Brain microvascular endothelial cell (primary cell): Measurements from ENCODE around the gene PRR22.

Experiments used
- DNase-seq: peaks from one replicate; pipeline ENCODE4 v3.0.0-alpha.2; 2020
- H3K27ac ChIP-seq: fragments of 250-450 bp; sonication (Bioruptor Pico); 2 replicates; pipeline ENCODE4 v1.5.1; 2020; ENCODE audit warnings: mild to moderate bottlenecking, moderate library complexity
- H3K27me3 ChIP-seq: fragments of 250-450 bp; sonication (Bioruptor Pico); replicated peaks from 2 replicates; pipeline ENCODE4 v1.5.1; 2020; ENCODE audit warnings: mild to moderate bottlenecking
- H3K36me3 ChIP-seq: fragments of 250-450 bp; sonication (Bioruptor Pico); replicated peaks from 2 replicates; pipeline ENCODE4 v1.5.1; 2020; ENCODE audit warnings: mild to moderate bottlenecking
- H3K4me3 ChIP-seq: 2 replicates; pipeline ENCODE4 v1.5.1; 2011; ENCODE audit warnings: low read depth, mild to moderate bottlenecking, control low read depth, low read length, moderate library complexity
- in situ Hi-C: cut with HindIII; loops from 2 replicates; pipeline ENCODE4 v1.10.0; 2017; ENCODE audit warnings: low sequenced_read_pairs, low pct_ligation_motif_present
- TF ChIP-seq, protein P1 (sequence below): IDR thresholded peaks from 2 replicates; pipeline ENCODE4 v1.5.1; 2011; ENCODE audit warnings: low read depth, mild to moderate bottlenecking, moderate library complexity, low read length, control low read depth, inconsistent platforms; ENCODE audit errors: missing control alignments

Gene PRR22

DNA sequence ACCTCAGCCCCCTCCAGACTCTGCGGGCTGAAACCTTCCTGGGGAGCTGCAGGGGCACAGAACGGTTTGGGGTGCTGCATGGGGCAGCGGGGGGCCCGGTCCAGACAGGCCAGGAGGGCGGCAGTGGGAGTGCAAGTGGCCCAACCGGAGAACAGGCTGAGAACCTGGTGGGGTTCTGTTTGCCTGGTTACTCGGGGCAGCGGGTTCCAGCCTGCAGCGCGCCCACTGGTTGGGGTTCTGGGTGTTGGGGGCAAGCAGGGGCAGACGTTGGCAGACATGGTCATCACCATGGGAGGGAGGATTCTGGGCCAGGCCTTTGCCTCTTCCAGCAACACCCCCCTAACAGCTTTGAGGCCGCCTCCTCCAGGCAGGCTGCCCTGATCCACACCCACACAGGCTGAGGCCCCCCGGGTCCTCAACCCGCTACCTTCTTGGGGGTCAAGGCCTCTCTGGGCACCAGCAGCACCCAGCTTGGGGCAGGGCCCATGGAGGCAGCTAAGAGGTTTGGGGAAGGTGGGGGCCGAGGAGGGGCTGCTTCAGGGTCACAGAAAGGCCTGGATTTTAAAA lies at the start of gene PRR22:
TSS of gene PRR22 (minus strand) at position 166 of the 567 bp plus-strand sequence. CDS start at position 80, 86 bp downstream.
- in situ Hi-C loops: no loop called here
- Histone ChIP-seq H3K27ac (no peak within 1 kb of the TSS), H3K36me3 (peaks cover 36% of the 10 kb centered on the region), H3K27me3 (no peaks in the 10 kb centered on the region), H3K4me3 (no peak within 1 kb of the TSS)
- DNase-seq: no peak
- TF ChIP-seq, protein P1, sequence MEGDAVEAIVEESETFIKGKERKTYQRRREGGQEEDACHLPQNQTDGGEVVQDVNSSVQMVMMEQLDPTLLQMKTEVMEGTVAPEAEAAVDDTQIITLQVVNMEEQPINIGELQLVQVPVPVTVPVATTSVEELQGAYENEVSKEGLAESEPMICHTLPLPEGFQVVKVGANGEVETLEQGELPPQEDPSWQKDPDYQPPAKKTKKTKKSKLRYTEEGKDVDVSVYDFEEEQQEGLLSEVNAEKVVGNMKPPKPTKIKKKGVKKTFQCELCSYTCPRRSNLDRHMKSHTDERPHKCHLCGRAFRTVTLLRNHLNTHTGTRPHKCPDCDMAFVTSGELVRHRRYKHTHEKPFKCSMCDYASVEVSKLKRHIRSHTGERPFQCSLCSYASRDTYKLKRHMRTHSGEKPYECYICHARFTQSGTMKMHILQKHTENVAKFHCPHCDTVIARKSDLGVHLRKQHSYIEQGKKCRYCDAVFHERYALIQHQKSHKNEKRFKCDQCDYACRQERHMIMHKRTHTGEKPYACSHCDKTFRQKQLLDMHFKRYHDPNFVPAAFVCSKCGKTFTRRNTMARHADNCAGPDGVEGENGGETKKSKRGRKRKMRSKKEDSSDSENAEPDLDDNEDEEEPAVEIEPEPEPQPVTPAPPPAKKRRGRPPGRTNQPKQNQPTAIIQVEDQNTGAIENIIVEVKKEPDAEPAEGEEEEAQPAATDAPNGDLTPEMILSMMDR: no peak

DNA sequence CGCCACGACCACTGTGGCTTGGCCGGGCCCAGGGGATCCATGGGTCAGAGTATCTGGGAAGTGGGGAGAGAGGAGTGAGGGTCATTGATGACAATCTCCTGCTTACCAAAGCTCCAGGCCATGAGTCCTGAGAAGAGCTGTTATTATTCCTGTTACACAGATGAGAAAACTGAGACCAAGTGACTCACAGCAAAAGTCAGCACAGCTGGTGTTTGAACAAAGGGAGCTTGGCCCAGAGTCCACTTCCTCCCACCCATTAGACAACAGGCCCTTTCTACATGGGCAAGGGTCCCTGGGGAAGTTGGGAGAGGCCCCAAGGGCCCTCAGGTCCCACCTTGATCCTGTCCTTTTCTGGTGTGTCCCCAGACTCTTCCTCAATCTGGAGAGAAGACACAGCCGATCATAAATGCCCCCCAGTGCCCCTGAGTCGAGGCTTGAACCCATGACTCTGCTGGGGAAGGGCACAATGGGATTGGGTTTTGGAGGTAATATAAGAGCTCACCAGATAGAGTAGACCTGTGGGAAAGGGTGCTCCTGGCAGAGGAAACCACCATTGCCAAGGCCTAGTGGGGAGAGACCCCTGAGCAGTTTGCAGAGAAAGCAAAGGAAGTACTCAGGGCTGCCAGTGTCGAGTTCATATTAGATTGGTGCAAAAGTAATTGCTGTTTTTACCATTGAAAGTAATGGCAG lies 48.1 kb upstream of the PRR22 start:
- in situ Hi-C loops: no loop called here
- Histone ChIP-seq H3K27ac (no peak overlapping the region), H3K4me3 (no peak overlapping the region), H3K36me3 (no peaks in the 10 kb centered on the region), H3K27me3 (peaks cover 2% of the 10 kb centered on the region)
- TF ChIP-seq, protein P1: no peak
- no peak for DNase-seq

DNA sequence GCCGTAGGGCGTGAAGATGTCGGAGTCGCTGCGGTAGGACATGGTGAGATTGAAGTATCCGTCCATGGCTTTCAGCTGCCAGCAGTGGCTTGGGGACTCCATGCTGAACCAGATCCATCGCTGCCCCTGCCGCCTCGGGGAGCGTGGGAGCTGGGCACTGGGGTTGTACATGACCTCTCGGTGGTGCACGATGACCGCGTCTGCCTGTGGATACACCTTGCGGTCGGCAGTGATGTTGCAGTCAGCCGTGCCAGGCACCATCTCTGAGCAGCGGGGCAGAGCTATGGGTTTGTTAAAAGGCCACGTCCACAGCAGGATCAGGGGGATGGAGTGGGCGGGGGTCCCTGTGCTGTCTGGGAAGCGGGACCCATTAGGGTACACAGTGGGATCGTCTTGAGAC lies 47.5 kb upstream of the PRR22 start:
- DNase-seq: no peak
- Histone ChIP-seq H3K27ac (no peak overlapping the region), H3K36me3 (no peaks in the 10 kb centered on the region), H3K4me3 (no peak overlapping the region), H3K27me3 (peaks cover 2% of the 10 kb centered on the region)
- in situ Hi-C loops: no loop called here
- TF ChIP-seq, protein P1: no peak

DNA sequence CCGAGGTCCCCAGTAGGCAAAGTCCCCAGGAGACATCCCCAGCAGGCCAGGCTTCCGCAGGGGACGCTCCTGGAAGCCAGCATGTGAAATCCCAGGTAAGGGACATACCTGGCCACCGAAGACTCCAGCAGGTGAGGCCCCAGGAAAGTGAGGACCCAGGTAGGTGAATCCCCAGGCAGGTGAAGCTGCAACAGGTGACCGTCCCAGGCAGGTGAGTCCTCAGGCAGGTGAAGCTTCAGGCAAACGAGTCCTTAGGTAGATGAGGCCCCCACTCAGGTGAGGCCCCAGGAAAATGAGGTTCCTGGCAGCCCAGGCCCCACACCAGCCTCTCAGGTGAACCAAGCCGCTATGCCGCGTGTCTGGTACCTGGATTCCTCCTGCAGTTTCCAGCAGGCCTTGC lies 46.6 kb upstream of the PRR22 start:
- Histone ChIP-seq H3K4me3 (no peak overlapping the region), H3K27ac (no peak overlapping the region), H3K36me3 (no peaks in the 10 kb centered on the region), H3K27me3 (peaks cover 2% of the 10 kb centered on the region)
- in situ Hi-C loops: no loop called here
- no peak for DNase-seq
- TF ChIP-seq, protein P1: no peak

DNA sequence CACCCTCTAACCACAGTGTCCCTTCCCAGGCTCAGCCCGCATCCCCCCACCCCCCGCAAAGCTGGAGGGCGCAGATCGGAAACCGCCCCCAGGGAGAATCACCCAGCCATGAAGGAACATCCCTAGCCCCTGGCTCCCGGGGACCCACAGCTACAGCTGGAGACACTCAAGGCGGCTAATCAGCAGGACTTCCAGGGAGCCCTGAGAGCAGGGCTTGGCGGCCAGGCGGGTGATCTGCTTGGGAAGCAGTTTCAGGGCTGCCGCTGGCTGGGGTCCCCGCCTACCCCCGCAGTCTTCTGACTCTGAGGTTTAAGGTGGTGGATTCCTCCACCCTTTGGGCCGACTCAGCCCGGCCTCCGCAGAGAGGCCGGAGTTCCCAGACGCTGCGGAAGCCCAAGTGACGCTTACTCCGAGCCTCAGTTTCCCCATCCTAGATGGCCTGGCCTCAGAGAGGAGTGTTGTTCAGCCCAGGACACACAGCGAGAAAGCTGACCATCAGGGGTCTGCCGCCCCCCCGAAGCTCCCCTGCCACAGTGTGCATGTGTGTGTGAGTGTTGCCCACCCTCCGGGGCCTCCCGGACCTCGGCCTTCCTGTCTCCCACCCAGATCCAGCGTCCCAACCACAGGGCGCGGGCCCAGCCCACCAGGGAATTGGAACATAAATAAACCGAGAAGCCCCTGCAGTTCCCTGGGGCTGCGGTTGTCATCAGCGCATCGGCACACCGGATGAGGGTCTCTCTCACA lies 45.2 kb upstream of the PRR22 start:
- Histone ChIP-seq H3K4me3 (no peak overlapping the region), H3K27me3 (peaks cover 2% of the 10 kb centered on the region), H3K27ac (no peak overlapping the region), H3K36me3 (no peaks in the 10 kb centered on the region)
- DNase-seq: no peak
- TF ChIP-seq, protein P1: no peak
- in situ Hi-C loops: no loop called here
